GM21825 (cell line): Measurements from ENCODE around the gene GINS2.

Source experiments
- ATAC-seq: cut with Tn5 transposase; IDR thresholded peaks from one replicate; pipeline ENCODE4 v1.9.1; 2021; ENCODE audit warnings: mild to moderate bottlenecking, moderate library complexity; ENCODE audit not compliant: unreplicated experiment

The GINS2 gene

GRCh38 chr16:85641776-85642176, 47.0 kb downstream of the GINS2 start:
- ATAC-seq, result no peak

GRCh38 chr16:85641305-85641704, 47.4 kb downstream of the GINS2 start:
- no peak for ATAC-seq

GRCh38 chr16:85640585-85640984, 48.2 kb downstream of the GINS2 start:
- no peak for ATAC-seq

GRCh38 chr16:85640254-85640558, 48.5 kb downstream of the GINS2 start:
- no peak for ATAC-seq

GRCh38 chr16:85639529-85640253, 49.1 kb downstream of the GINS2 start:
- ATAC-seq, result no peak

GRCh38 chr16:85638695-85639409, 49.9 kb downstream of the GINS2 start:
- ATAC-seq, result no peak

- ATAC-seq, result no peak
Measured at GRCh38 chr16:85637808-85638647, 50.7 kb downstream of the GINS2 start.

- no peak for ATAC-seq
Measured at GRCh38 chr16:85637061-85637807, 51.5 kb downstream of the GINS2 start.

GRCh38 chr16:85636234-85636812, 52.4 kb downstream of the GINS2 start:
- no peak for ATAC-seq

GRCh38 chr16:85635545-85636140, 53.1 kb downstream of the GINS2 start:
- no peak for ATAC-seq

GRCh38 chr16:85634747-85635544, 53.8 kb downstream of the GINS2 start:
- ATAC-seq, result no peak

- ATAC-seq, result no peak
Measured at GRCh38 chr16:85633888-85634287, 54.9 kb downstream of the GINS2 start.

- no peak for ATAC-seq
Measured at GRCh38 chr16:85633438-85633743, 55.4 kb downstream of the GINS2 start.

GRCh38 chr16:85632709-85633437, 55.9 kb downstream of the GINS2 start:
- ATAC-seq, result no peak

- ATAC-seq, result no peak
Measured at GRCh38 chr16:85631802-85632393, 56.9 kb downstream of the GINS2 start.

GRCh38 chr16:85631230-85631629, 57.5 kb downstream of the GINS2 start:
- ATAC-seq, result no peak

- ATAC-seq, result no peak
Measured at GRCh38 chr16:85629853-85630252, 58.9 kb downstream of the GINS2 start.

- ATAC-seq, result no peak
Measured at GRCh38 chr16:85629326-85629725, 59.4 kb downstream of the GINS2 start.

GRCh38 chr16:85628645-85629044, 60.1 kb downstream of the GINS2 start:
- ATAC-seq, result no peak
